Activated T-helper 2 cell treated with anti-CD3 and anti-CD28 coated beads, Interferon-gamma antibody, Interleukin-2, Interleukin-4, amounts not matched to agents 10 μg/mL and 5 μg/mL and 100 μg/mL, durations not matched to agents 14 hours and 24 hours and 36 hours (primary cell): ENCODE results near the gene CEP192. TPM values are rescaled to one million over a fixed set of nuclear protein-coding genes. Genes with fewer than 3 reads are reported as not detected.
A peak's percentile ranks its signal among the peaks of the same experiment; 100 is the strongest.
"Not testable (repeated sequence)": the region's sequence is repeated elsewhere in the genome, so short reads cannot be mapped to it uniquely, and the experiment has no call there.

ENCODE experiments used
- DNase-seq: peaks from one replicate; pipeline ENCODE4 v3.0.0; 2021; ENCODE audit warnings: low spot score
- H3K27ac Mint-ChIP-seq: one replicate; pipeline ENCODE4 v1.8.0; 2021; ENCODE audit warnings: mixed read lengths
- H3K27me3 Mint-ChIP-seq: one replicate; pipeline ENCODE4 v1.8.0; 2021; ENCODE audit warnings: low read depth, mixed read lengths
- H3K36me3 Mint-ChIP-seq: one replicate; pipeline ENCODE4 v1.8.0; 2021; ENCODE audit warnings: low read depth, mixed read lengths
- H3K4me1 Mint-ChIP-seq: one replicate; pipeline ENCODE4 v1.8.0; 2021; ENCODE audit warnings: low read depth, mixed read lengths
- H3K4me3 Mint-ChIP-seq: one replicate; pipeline ENCODE4 v1.8.0; 2021; ENCODE audit warnings: low read depth, mild to moderate bottlenecking, moderate library complexity, mixed read lengths
- H3K9me3 Mint-ChIP-seq: one replicate; pipeline ENCODE4 v1.8.0; 2021; ENCODE audit warnings: mixed read lengths
- intact Hi-C: fragments of 100-400 bp; cut with micrococcal nuclease; formaldehyde crosslinking; loops from one replicate; pipeline ENCODE4 v1.15.1; 2023
- total RNA-seq: library from RNA; stranded (reverse); gene quantifications from 2 replicates; pipeline ENCODE4 v1.2.3, GENCODE V29; 2022

Gene CEP192
- total RNA-seq, 1 donor from 2014 or later, result 37.4 TPM

- intact Hi-C loops, result no loop called here
- no peak for DNase-seq
- H3K4me3 Mint-ChIP-seq, result no peak overlapping the region
- peaks cover 15% of the 10 kb centered on the region for H3K4me1 Mint-ChIP-seq
- no peak overlapping the region for H3K27ac Mint-ChIP-seq
- H3K9me3 Mint-ChIP-seq, result no peaks in the 10 kb centered on the region
- H3K36me3 Mint-ChIP-seq, result peaks cover 71% of the 10 kb centered on the region
- no peaks in the 10 kb centered on the region for H3K27me3 Mint-ChIP-seq
Observed at GRCh38 chr18:12968619-12969018, 22.5 kb upstream of the CEP192 start.

GRCh38 chr18:12973562-12974213, 17.5 kb upstream of the CEP192 start:
- no peak for DNase-seq
- Mint-ChIP-seq H3K36me3 (peaks cover 62% of the 10 kb centered on the region), H3K4me1 (peaks cover 7% of the 10 kb centered on the region), H3K9me3 (no peaks in the 10 kb centered on the region), H3K27ac (no peak overlapping the region), H3K27me3 (no peaks in the 10 kb centered on the region), H3K4me3 (no peak overlapping the region)
- intact Hi-C loops, result no loop called here

GRCh38 chr18:12975488-12975887, 15.7 kb upstream of the CEP192 start:
- Mint-ChIP-seq H3K27me3 (no peaks in the 10 kb centered on the region), H3K4me3 (no peak overlapping the region), H3K9me3 (no peaks in the 10 kb centered on the region), H3K27ac (no peak overlapping the region), H3K4me1 (peaks cover 3% of the 10 kb centered on the region), H3K36me3 (peaks cover 55% of the 10 kb centered on the region)
- intact Hi-C loops, result no loop called here
- no peak for DNase-seq

GRCh38 chr18:12976305-12976704, 14.9 kb upstream of the CEP192 start:
- Mint-ChIP-seq H3K4me3 (no peak overlapping the region), H3K36me3 (peaks cover 48% of the 10 kb centered on the region), H3K4me1 (peaks cover 3% of the 10 kb centered on the region), H3K27me3 (no peaks in the 10 kb centered on the region), H3K27ac (no peak overlapping the region), H3K9me3 (no peaks in the 10 kb centered on the region)
- intact Hi-C loops, result no loop called here
- DNase-seq, result no peak

- H3K27ac Mint-ChIP-seq, intact Hi-C loops, DNase-seq, H3K27me3 Mint-ChIP-seq, H3K9me3 Mint-ChIP-seq, H3K4me3 Mint-ChIP-seq, H3K4me1 Mint-ChIP-seq: not testable (repeated sequence)
- peaks cover 40% of the 10 kb centered on the region for H3K36me3 Mint-ChIP-seq
Observed at GRCh38 chr18:12980065-12980464, 11.1 kb upstream of the CEP192 start.

GRCh38 chr18:12989397-12990122, 1.6 kb upstream of the CEP192 start:
- intact Hi-C loops, result loop anchor here (2.0 to 5.0 kb wide), 2 partner anchors 63 to 287 kb away; partner anchors contain the start of genes CEP76 and PSMG2
- no peak for DNase-seq
- Mint-ChIP-seq H3K9me3 (no peaks in the 10 kb centered on the region), H3K27ac (peak overlapping the region; percentile 98), H3K27me3 (no peaks in the 10 kb centered on the region), H3K4me1 (peaks cover 31% of the 10 kb centered on the region), H3K36me3 (peaks cover 22% of the 10 kb centered on the region), H3K4me3 (peak overlapping the region; percentile 97)

GRCh38 chr18:12990123-12990475, 1.1 kb upstream of the CEP192 start:
- peak overlapping the region; percentile 98 for H3K27ac Mint-ChIP-seq
- intact Hi-C loops, result loop anchor here (2.0 to 5.0 kb wide), 2 partner anchors 62 to 287 kb away; partner anchors contain the start of genes CEP76 and PSMG2

GRCh38 chr18:12990641-12990966, 558 bp upstream of the CEP192 start:
- Mint-ChIP-seq H3K27me3 (no peaks in the 10 kb centered on the region), H3K4me3 (peak overlapping the region; percentile 97), H3K4me1 (peaks cover 31% of the 10 kb centered on the region), H3K9me3 (no peaks in the 10 kb centered on the region), H3K27ac (peak overlapping the region; percentile 98), H3K36me3 (peaks cover 16% of the 10 kb centered on the region)
- intact Hi-C loops, result loop anchor here (2.0 to 5.0 kb wide), 2 partner anchors 62 to 288 kb away; partner anchors contain the start of genes CEP76 and PSMG2
- DNase-seq, result no peak

More at GRCh38 chr18:12990123-12990475, 1.1 kb upstream of the CEP192 start:
- Mint-ChIP-seq H3K9me3 (no peaks in the 10 kb centered on the region), H3K36me3 (peaks cover 20% of the 10 kb centered on the region), H3K4me1 (peaks cover 31% of the 10 kb centered on the region), H3K27me3 (no peaks in the 10 kb centered on the region), H3K4me3 (peak overlapping the region; percentile 97)
- peak; percentile 24 for DNase-seq

- H3K27ac Mint-ChIP-seq, result peak overlapping the region; percentile 98
- no peaks in the 10 kb centered on the region for H3K27me3 Mint-ChIP-seq
- intact Hi-C loops, result loop anchor here (1.0 to 5.0 kb wide), 4 partner anchors 43 to 614 kb away; partner anchors contain the start of genes AFG3L2, CEP76, PSMG2 and SEH1L
- no peaks in the 10 kb centered on the region for H3K9me3 Mint-ChIP-seq
- H3K4me1 Mint-ChIP-seq, result peaks cover 31% of the 10 kb centered on the region
- DNase-seq, result no peak
- H3K4me3 Mint-ChIP-seq, result peak overlapping the region; percentile 97
- H3K36me3 Mint-ChIP-seq, result peaks cover 14% of the 10 kb centered on the region
Observed at GRCh38 chr18:12991821-12992179, 638 bp downstream of the CEP192 start.

- Mint-ChIP-seq H3K4me1 (peaks cover 37% of the 10 kb centered on the region), H3K27me3 (no peaks in the 10 kb centered on the region), H3K36me3 (peaks cover 11% of the 10 kb centered on the region), H3K4me3 (no peak overlapping the region), H3K27ac (no peak overlapping the region), H3K9me3 (no peaks in the 10 kb centered on the region)
- no peak for DNase-seq
- intact Hi-C loops, result loop anchor here (5.0 kb wide), 1 partner anchor 59 kb away; no protein-coding TSS in a partner anchor
Observed at GRCh38 chr18:12993439-12993838, 2.3 kb downstream of the CEP192 start.

- peaks cover 34% of the 10 kb centered on the region for H3K4me1 Mint-ChIP-seq
- H3K9me3 Mint-ChIP-seq, result no peaks in the 10 kb centered on the region
- no peaks in the 10 kb centered on the region for H3K27me3 Mint-ChIP-seq
- H3K36me3 Mint-ChIP-seq, result peaks cover 25% of the 10 kb centered on the region
- no peak overlapping the region for H3K4me3 Mint-ChIP-seq
- no peak for DNase-seq
- intact Hi-C loops, result no loop called here
- no peak overlapping the region for H3K27ac Mint-ChIP-seq
Observed at GRCh38 chr18:12995424-12995823, 4.3 kb downstream of the CEP192 start.

- H3K27ac Mint-ChIP-seq, result no peak overlapping the region
- H3K4me3 Mint-ChIP-seq, result no peak overlapping the region
- intact Hi-C loops, result no loop called here
- H3K27me3 Mint-ChIP-seq, result no peaks in the 10 kb centered on the region
- H3K4me1 Mint-ChIP-seq, result peaks cover 33% of the 10 kb centered on the region
- DNase-seq, result no peak
- no peaks in the 10 kb centered on the region for H3K9me3 Mint-ChIP-seq
- peaks cover 27% of the 10 kb centered on the region for H3K36me3 Mint-ChIP-seq
Observed at GRCh38 chr18:12995952-12996477, 4.9 kb downstream of the CEP192 start.
